HFFc6 (cell line): ENCODE measurements around the gene ELF3. TPM values are rescaled to one million over a fixed set of nuclear protein-coding genes. Genes with fewer than 3 reads are reported as not detected.

Experiments used
- DNase-seq: peaks from one replicate; pipeline ENCODE4 v3.0.0-alpha.2; 2018
- H3K27ac Mint-ChIP-seq: 2 replicates; pipeline ENCODE4 v1.8.0; 2020; ENCODE audit warnings: mild to moderate bottlenecking, mixed read lengths
- H3K27me3 Mint-ChIP-seq: 2 replicates; pipeline ENCODE4 v1.8.0; 2021; ENCODE audit warnings: mild to moderate bottlenecking, moderate library complexity, mixed read lengths; ENCODE audit not compliant: insufficient read depth
- H3K36me3 Mint-ChIP-seq: 2 replicates; pipeline ENCODE4 v1.8.0; 2021; ENCODE audit warnings: low read depth, mixed read lengths
- H3K4me1 Mint-ChIP-seq: 2 replicates; pipeline ENCODE4 v1.8.0; 2020; ENCODE audit warnings: low read depth, mixed read lengths
- H3K4me3 Mint-ChIP-seq: 2 replicates; pipeline ENCODE4 v1.8.0; 2020; ENCODE audit warnings: mild to moderate bottlenecking, moderate library complexity, mixed read lengths
- H3K9me3 Mint-ChIP-seq: 2 replicates; pipeline ENCODE4 v1.8.0; 2020; ENCODE audit warnings: mild to moderate bottlenecking, mixed read lengths
- CTCF ChIP-seq: fragments of 200-600 bp; sonication (generic); IDR thresholded peaks from 2 replicates; pipeline ENCODE4 v1.5.0; 2021; ENCODE audit warnings: antibody characterized with exemption, mild to moderate bottlenecking
- total RNA-seq, 6 experiments: library from RNA; stranded (reverse); fragmentation: NEBNext Ultra II Directional; extraction: Animal tissue kit (Norgen Biotek cat#: 25700); gene quantifications; 2 replicates in 1 of 6; 3 replicates in 5 of 6; pipeline ENCODE4 v1.2.3, GENCODE V29; 2021

ELF3 gene
- total RNA-seq, 6 experiments from 2014 or later = 0.09 TPM; not detected in 4

DNA sequence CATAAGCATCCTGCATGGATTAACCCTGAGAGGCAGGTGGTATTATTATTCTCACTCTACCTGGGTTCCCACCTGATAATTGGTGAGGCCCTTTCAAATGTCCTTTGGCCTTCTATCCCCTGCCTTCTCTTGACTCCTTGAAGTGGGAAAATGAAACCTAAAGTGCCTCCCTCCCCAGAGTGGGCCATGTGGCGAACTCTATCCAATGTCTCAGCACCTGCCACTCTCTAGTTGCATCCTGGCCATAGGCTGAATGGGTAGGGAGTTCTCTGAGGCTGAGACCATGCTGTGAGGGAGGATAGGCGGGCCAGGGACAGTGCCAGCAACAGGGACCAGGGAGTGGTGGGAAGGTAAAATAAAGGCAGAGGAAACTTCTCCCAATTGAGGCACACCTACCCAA lies 35.3 kb downstream of the ELF3 start:
- no peak overlapping the region for H3K4me3 Mint-ChIP-seq
- peaks cover 14% of the 10 kb centered on the region for H3K4me1 Mint-ChIP-seq
- DNase-seq = no peak
- no peaks in the 10 kb centered on the region for H3K9me3 Mint-ChIP-seq
- H3K27ac Mint-ChIP-seq = no peak overlapping the region
- TF ChIP-seq CTCF = no peak
- no peaks in the 10 kb centered on the region for H3K36me3 Mint-ChIP-seq
- peaks cover 33% of the 10 kb centered on the region for H3K27me3 Mint-ChIP-seq

- Mint-ChIP-seq H3K27ac (no peak overlapping the region), H3K36me3 (no peaks in the 10 kb centered on the region), H3K4me1 (peaks cover 14% of the 10 kb centered on the region), H3K9me3 (no peaks in the 10 kb centered on the region), H3K4me3 (no peak overlapping the region), H3K27me3 (peaks cover 33% of the 10 kb centered on the region)
- DNase-seq = no peak
- no peak for TF ChIP-seq CTCF
Measured at GRCh38 chr1:202046227-202046626, 35.8 kb downstream of the ELF3 start.

DNA sequence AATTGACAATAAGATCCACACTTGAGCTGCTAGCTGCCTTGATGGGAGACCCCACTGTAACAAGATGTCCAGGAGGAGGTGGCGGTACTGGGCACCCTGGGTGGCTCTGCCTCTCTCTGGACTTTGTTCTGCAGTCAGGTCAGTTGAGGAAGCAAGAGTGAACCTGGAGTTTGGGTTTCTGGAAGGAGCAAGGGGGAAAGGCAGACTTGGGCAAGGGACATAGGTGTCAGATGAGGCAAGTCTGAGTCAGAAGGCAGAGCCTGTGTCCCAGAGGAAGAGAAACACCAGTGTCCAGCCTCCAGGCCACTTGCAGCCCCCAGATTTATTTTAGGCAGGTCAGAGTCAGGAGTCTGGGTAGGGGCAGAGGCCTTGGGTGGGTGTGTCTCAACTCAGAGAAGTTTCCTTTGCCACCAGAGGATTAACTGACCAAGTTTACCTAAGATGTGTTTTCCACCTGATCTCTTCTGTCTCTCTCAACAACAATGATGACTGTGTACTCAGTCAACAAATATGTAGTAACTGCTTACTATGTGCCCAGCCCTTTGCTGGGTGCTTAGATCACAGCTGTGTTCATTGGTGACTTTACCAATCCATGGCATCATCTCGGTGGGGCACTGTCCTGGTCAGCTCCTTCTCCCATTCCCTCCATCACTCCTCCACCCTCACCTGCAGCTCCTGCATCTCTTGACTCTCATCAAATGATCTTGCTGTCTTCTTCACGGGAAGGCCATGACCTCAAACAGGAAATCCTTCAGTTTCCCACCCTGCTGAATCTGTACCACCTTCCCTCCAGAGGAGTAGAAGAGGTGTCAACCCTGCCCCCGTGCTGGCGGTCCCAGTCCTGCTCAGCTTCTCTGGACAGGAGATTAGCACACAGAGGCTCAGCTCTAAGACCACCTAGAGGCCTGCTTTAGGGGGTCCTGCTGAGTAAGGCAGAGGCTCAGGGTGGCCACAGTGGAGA lies 36.6 kb downstream of the ELF3 start:
- peak; percentile 8 for DNase-seq
- no peak for TF ChIP-seq CTCF
- Mint-ChIP-seq H3K4me3 (no peak overlapping the region), H3K36me3 (no peaks in the 10 kb centered on the region), H3K27me3 (peaks cover 29% of the 10 kb centered on the region), H3K27ac (no peak overlapping the region), H3K9me3 (no peaks in the 10 kb centered on the region), H3K4me1 (peaks cover 14% of the 10 kb centered on the region)

- Mint-ChIP-seq H3K36me3 (no peaks in the 10 kb centered on the region), H3K4me3 (no peak overlapping the region), H3K9me3 (no peaks in the 10 kb centered on the region), H3K27ac (no peak overlapping the region), H3K4me1 (peaks cover 14% of the 10 kb centered on the region), H3K27me3 (peaks cover 21% of the 10 kb centered on the region)
- TF ChIP-seq CTCF = no peak
- DNase-seq = no peak
Measured at GRCh38 chr1:202047977-202048376, 37.6 kb downstream of the ELF3 start.

DNA sequence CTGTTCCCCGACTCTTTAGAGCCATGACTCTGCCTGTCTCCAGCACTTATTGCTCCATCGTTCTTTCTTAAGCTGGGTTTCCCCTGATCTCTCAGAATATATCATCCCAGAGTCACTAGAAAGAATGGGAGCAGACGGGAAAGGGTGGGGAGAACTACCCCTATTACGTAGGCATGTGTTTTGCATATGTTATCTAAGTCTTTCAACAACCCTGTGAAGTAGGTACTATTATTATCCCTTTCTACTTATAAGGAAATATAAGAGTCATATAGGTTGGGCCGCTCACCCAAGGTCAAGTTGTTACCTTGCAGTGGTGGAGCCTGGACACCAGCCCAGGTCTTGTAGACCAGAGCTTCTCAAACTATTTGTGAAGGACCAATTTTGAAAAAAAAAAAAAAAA lies 38.7 kb downstream of the ELF3 start:
- no peak for DNase-seq
- H3K36me3 Mint-ChIP-seq = no peaks in the 10 kb centered on the region
- H3K27me3 Mint-ChIP-seq = peaks cover 23% of the 10 kb centered on the region
- TF ChIP-seq CTCF = no peak
- H3K9me3 Mint-ChIP-seq = no peaks in the 10 kb centered on the region
- no peak overlapping the region for H3K27ac Mint-ChIP-seq
- no peak overlapping the region for H3K4me3 Mint-ChIP-seq
- peaks cover 14% of the 10 kb centered on the region for H3K4me1 Mint-ChIP-seq
